CD4-positive, alpha-beta T cell treated with Interleukin-17A for 4 hours (primary cell): ENCODE data around the gene SNX11.

Source experiments
- DNase-seq: peaks from one replicate; pipeline ENCODE4 v3.0.0-alpha.2; 2020; ENCODE audit warnings: mixed read lengths

The SNX11 gene

GRCh38 chr17:48169926-48170325 lies 62.4 kb downstream of the SNX11 start:
- DNase-seq: no peak
